ENCODE data around the gene C6. TPM values are rescaled to one million over a fixed set of nuclear protein-coding genes. Genes with fewer than 3 reads are reported as not detected.
"Not testable (repeated sequence)": the region's sequence is repeated elsewhere in the genome, so short reads cannot be mapped to it uniquely, and the experiment has no call there.

C6 gene
- total RNA-seq, 1 experiment from 2014 or later, result 0.37 TPM

DNA sequence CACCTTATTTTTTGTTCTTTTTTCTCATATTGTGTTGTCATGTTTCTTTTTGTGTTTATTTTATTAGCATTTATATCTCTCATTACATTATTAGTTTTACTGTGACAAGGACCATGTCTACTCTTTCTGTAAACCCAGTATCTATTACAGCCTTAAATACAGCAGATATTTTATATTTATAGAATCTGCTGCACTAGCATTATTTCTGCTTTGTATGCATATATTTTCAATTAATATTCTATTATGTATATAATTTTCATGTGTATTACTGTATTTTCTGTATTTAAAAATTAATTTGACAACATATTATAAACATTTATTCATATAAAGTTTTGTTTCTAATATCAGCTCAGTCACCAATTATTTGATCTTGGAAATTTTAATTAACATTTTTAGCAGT, 19.5 kb upstream of the C6 start (continued):
- TF ChIP-seq, protein P1, sequence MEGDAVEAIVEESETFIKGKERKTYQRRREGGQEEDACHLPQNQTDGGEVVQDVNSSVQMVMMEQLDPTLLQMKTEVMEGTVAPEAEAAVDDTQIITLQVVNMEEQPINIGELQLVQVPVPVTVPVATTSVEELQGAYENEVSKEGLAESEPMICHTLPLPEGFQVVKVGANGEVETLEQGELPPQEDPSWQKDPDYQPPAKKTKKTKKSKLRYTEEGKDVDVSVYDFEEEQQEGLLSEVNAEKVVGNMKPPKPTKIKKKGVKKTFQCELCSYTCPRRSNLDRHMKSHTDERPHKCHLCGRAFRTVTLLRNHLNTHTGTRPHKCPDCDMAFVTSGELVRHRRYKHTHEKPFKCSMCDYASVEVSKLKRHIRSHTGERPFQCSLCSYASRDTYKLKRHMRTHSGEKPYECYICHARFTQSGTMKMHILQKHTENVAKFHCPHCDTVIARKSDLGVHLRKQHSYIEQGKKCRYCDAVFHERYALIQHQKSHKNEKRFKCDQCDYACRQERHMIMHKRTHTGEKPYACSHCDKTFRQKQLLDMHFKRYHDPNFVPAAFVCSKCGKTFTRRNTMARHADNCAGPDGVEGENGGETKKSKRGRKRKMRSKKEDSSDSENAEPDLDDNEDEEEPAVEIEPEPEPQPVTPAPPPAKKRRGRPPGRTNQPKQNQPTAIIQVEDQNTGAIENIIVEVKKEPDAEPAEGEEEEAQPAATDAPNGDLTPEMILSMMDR (IDR thresholded peaks at IDR 0.05 in 2 of 3, conservative IDR thresholded peaks at IDR 0.05 in 1 of 3; ENCODE audit: borderline replicate concordance in 1 of 3, insufficient read depth in 1 of 3, low read depth in 2 of 3, low read length in 2 of 3), result no peak
- TF ChIP-seq, protein P2, sequence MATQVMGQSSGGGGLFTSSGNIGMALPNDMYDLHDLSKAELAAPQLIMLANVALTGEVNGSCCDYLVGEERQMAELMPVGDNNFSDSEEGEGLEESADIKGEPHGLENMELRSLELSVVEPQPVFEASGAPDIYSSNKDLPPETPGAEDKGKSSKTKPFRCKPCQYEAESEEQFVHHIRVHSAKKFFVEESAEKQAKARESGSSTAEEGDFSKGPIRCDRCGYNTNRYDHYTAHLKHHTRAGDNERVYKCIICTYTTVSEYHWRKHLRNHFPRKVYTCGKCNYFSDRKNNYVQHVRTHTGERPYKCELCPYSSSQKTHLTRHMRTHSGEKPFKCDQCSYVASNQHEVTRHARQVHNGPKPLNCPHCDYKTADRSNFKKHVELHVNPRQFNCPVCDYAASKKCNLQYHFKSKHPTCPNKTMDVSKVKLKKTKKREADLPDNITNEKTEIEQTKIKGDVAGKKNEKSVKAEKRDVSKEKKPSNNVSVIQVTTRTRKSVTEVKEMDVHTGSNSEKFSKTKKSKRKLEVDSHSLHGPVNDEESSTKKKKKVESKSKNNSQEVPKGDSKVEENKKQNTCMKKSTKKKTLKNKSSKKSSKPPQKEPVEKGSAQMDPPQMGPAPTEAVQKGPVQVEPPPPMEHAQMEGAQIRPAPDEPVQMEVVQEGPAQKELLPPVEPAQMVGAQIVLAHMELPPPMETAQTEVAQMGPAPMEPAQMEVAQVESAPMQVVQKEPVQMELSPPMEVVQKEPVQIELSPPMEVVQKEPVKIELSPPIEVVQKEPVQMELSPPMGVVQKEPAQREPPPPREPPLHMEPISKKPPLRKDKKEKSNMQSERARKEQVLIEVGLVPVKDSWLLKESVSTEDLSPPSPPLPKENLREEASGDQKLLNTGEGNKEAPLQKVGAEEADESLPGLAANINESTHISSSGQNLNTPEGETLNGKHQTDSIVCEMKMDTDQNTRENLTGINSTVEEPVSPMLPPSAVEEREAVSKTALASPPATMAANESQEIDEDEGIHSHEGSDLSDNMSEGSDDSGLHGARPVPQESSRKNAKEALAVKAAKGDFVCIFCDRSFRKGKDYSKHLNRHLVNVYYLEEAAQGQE (IDR thresholded peaks at IDR 0.05; ENCODE audit: low read depth), result no peak

DNA sequence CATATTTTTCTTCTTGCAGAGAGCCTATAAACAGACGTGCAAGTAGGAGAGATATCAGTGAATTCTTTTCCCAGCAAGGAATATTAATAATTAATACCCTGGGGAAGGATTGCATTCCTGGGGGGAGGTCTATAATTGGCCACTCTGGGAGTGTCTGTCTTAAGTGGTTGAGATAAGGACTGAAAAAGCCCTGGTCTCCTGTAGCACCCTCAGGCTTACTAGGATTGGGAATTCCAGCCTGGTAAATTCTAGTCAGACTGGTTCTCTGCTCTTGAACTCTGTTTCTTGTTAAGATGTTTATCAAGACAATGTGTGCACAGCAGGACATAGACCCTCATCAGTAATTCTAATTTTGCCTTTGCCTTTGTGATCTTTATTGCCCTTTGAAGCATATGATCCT, 16.9 kb upstream of the C6 start:
- POLR2A ChIA-PET; H3K4me2 ChIP-seq (ENCODE audit: low read length); H3K9me2 ChIP-seq (ENCODE audit: insufficient read depth); H4K20me1 ChIP-seq (ENCODE audit: insufficient read depth); H3K4me3 ChIP-seq (replicated peaks in 1 of 2; ENCODE audit: low read depth in 1 of 2, low read length in 2 of 2); H3K4me1 ChIP-seq (ENCODE audit: control insufficient read depth in 1 of 2, insufficient read depth in 2 of 2, low read length in 2 of 2); H3K79me2 ChIP-seq (ENCODE audit: insufficient read depth, low read length); H3K27ac ChIP-seq (ENCODE audit: low read depth, low read length); DNase-seq (ENCODE audit: low read depth, low spot score); H2AFZ ChIP-seq (ENCODE audit: low read depth, low read length, poor library complexity, severe bottlenecking); H3K9ac ChIP-seq (ENCODE audit: low read length); BruUV-seq (replicated peaks); ATAC-seq; H3K9me3 ChIP-seq (ENCODE audit: control insufficient read depth in 1 of 2, insufficient read depth in 1 of 2, low read depth in 1 of 2, low read length in 2 of 2); H3K36me3 ChIP-seq (ENCODE audit: control insufficient read depth in 1 of 2, insufficient read depth in 2 of 2, low read length in 2 of 2); intact Hi-C loops (cut with micrococcal nuclease); RAD21 ChIA-PET (ENCODE audit: low non-redundant PET in 1 of 2, low total read pairs in 2 of 2, uncharacterized antibody in 2 of 2, unreplicated experiment in 2 of 2); CTCF ChIA-PET; H3K27me3 ChIP-seq (ENCODE audit: insufficient read depth, low read length): not testable (repeated sequence)

All from HCT116 (cell line).